MM.1S (cell line): ENCODE data around the gene BRK1.
"Not testable (repeated sequence)": the region's sequence is repeated elsewhere in the genome, so short reads cannot be mapped to it uniquely, and the experiment has no call there.

Experiments used
- DNase-seq: peaks from one replicate; pipeline ENCODE4 v3.0.0-alpha.2; 2015
- H2AFZ ChIP-seq: fragments of 300-600 bp; sonication (generic); 2 replicates; pipeline ENCODE4 v1.6.0; 2016; ENCODE audit warnings: antibody characterized with exemption, low read length
- H3F3A ChIP-seq: fragments of 300-600 bp; sonication (generic); 2 replicates; pipeline ENCODE4 v1.6.1; 2016; ENCODE audit warnings: mild to moderate bottlenecking, antibody characterized with exemption, low read length, moderate library complexity, mixed read lengths; ENCODE audit not compliant: insufficient read depth
- H3K27ac ChIP-seq: fragments of 300-600 bp; sonication (generic); 2 replicates; pipeline ENCODE4 v1.5.1; 2016; ENCODE audit warnings: mild to moderate bottlenecking, low read length
- H3K27me3 ChIP-seq: fragments of 300-600 bp; sonication (generic); replicated peaks from 2 replicates; pipeline ENCODE4 v1.6.0; 2016; ENCODE audit warnings: low read length; ENCODE audit not compliant: insufficient read depth
- H3K36me3 ChIP-seq: fragments of 300-600 bp; sonication (generic); replicated peaks from 2 replicates; pipeline ENCODE4 v1.6.1; 2016; ENCODE audit warnings: mild to moderate bottlenecking, low read length, mixed read lengths; ENCODE audit not compliant: insufficient read depth
- H3K4me1 ChIP-seq: fragments of 300-600 bp; sonication (generic); 2 replicates; pipeline ENCODE4 v1.6.1; 2016; ENCODE audit warnings: low read length, mixed read lengths
- H3K4me2 ChIP-seq: fragments of 300-600 bp; sonication (generic); 2 replicates; pipeline ENCODE4 v1.6.0; 2016; ENCODE audit warnings: low read depth, low read length
- H3K4me3 ChIP-seq: fragments of 300-600 bp; sonication (generic); 2 replicates; pipeline ENCODE4 v1.5.1; 2016; ENCODE audit warnings: low read length, mixed read lengths
- H3K79me2 ChIP-seq: fragments of 300-600 bp; sonication (generic); 2 replicates; pipeline ENCODE4 v1.6.1; 2016; ENCODE audit warnings: mixed run types, low read length, mixed read lengths
- H3K9ac ChIP-seq: fragments of 300-600 bp; sonication (generic); 2 replicates; pipeline ENCODE4 v1.6.1; 2016; ENCODE audit warnings: low read length, mixed read lengths
- H3K9me2 ChIP-seq: fragments of 300-600 bp; sonication (generic); replicated peaks from 2 replicates; pipeline ENCODE4 v1.6.1; 2016; ENCODE audit warnings: mild to moderate bottlenecking, low read length, mixed read lengths; ENCODE audit not compliant: insufficient read depth
- H3K9me3 ChIP-seq: fragments of 300-600 bp; sonication (generic); replicated peaks from 2 replicates; pipeline ENCODE4 v1.6.1; 2016; ENCODE audit warnings: mild to moderate bottlenecking, low read length, mixed read lengths; ENCODE audit not compliant: insufficient read depth
- H4K20me1 ChIP-seq: fragments of 300-600 bp; sonication (generic); 2 replicates; pipeline ENCODE4 v1.6.1; 2016; ENCODE audit warnings: mild to moderate bottlenecking, low read length, moderate library complexity, mixed read lengths; ENCODE audit not compliant: insufficient read depth
- CTCF ChIP-seq: fragments of 300-600 bp; sonication (generic); IDR thresholded peaks from 2 replicates; pipeline ENCODE4 v1.5.1; 2016; ENCODE audit warnings: antibody characterized with exemption, low read length, mixed read lengths
- EZH2 ChIP-seq: fragments of 300-600 bp; sonication (generic); optimal IDR thresholded peaks from 2 replicates; pipeline ENCODE3; 2017; ENCODE audit warnings: low read depth, mild to moderate bottlenecking, antibody characterized with exemption, low read length, mixed read lengths
- EZH2phosphoT487 ChIP-seq: fragments of 300-600 bp; sonication (generic); IDR thresholded peaks from 2 replicates; pipeline ENCODE4 v1.6.1; 2018; ENCODE audit warnings: antibody characterized with exemption, low read length

BRK1 gene

DNA sequence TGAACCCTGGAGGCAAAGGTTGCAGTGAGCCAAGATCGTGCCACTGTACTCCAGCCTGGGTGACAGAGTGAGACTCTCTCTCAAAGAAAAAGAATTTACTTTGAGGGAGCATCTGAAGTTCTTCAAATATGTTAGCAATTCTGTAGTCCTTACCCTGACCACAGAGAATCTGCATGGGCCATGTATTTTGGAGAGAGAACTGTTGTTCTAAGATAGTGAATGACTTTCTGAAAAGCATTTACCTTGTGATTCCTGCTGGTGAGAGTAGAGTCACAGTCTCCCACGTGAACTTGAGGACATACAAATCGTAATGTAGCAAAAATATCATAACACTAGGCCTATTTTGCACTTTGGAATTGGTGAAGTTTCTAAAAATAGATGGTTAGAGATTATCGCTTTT, 3.9 kb downstream of the BRK1 start:
- DNase-seq: no peak
- no peaks in the 10 kb centered on the region for H4K20me1 ChIP-seq
- H3K4me2 ChIP-seq: no peak overlapping the region

DNA sequence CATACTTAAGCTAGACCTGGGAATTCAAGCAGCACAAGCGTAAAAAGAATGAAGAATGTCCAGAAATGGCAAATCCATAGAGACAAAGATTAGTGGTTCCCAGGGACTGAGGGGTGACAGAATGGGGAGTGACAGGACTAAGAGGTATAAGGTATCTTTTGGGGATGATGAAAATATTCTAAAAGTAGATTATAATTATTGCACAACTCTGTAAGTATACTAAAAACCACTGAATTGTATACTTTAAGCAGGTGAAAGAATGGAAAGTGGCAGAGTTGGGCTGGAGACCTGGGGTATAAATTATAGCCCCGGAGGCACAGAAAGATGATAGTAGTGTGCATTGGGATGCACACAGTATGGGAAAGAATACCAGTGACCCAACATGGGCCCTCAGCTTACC, 5.6 kb downstream of the BRK1 start:
- Histone ChIP-seq H3F3A (no peaks in the 10 kb centered on the region), H3K79me2 (peaks cover 84% of the 10 kb centered on the region), H2AFZ (no peak overlapping the region), H3K9me3 (no peaks in the 10 kb centered on the region), H3K9ac (no peak overlapping the region), H3K9me2 (no peaks in the 10 kb centered on the region), H3K36me3 (peaks cover 4% of the 10 kb centered on the region; the same call in 1 of the 2 replicates), H4K20me1 (no peaks in the 10 kb centered on the region), H3K4me1 (0 out of 2 replicates have a peak, but pooled peaks cover 3% of the 10 kb centered on the region), H3K27ac (no peak overlapping the region), H3K27me3 (no peaks in the 10 kb centered on the region), H3K4me3 (no peak overlapping the region), H3K4me2 (no peak overlapping the region)
- no peak for DNase-seq
- TF ChIP-seq EZH2phosphoT487 (no peak), EZH2 (no peak), CTCF (no peak)

More for the DNA sequence above, 3.9 kb downstream of the BRK1 start:
- H3K4me3 ChIP-seq: no peak overlapping the region
- H2AFZ ChIP-seq: no peak overlapping the region
- no peaks in the 10 kb centered on the region for H3F3A ChIP-seq
- H3K36me3 ChIP-seq: no peaks in the 10 kb centered on the region
- no peak overlapping the region for H3K9ac ChIP-seq
- no peaks in the 10 kb centered on the region for H3K9me3 ChIP-seq
- no peaks in the 10 kb centered on the region for H3K27me3 ChIP-seq
- 0 out of 2 replicates have a peak, but pooled peaks cover 3% of the 10 kb centered on the region for H3K4me1 ChIP-seq
- H3K9me2 ChIP-seq: no peaks in the 10 kb centered on the region
- no peak overlapping the region for H3K27ac ChIP-seq
- TF ChIP-seq EZH2 (no peak), EZH2phosphoT487 (no peak), CTCF (no peak)
- H3K79me2 ChIP-seq: peaks cover 79% of the 10 kb centered on the region

GRCh38 chr3:10122724-10123123, 7.2 kb downstream of the BRK1 start:
- no peaks in the 10 kb centered on the region for H3K4me1 ChIP-seq
- H3K27me3 ChIP-seq: no peaks in the 10 kb centered on the region
- no peak for TF ChIP-seq EZH2phosphoT487
- no peak for TF ChIP-seq CTCF
- no peak for TF ChIP-seq EZH2
- no peak overlapping the region for H3K4me2 ChIP-seq
- H3K36me3 ChIP-seq: peaks cover 8% of the 10 kb centered on the region; the same call in 1 of the 2 replicates
- H3K27ac ChIP-seq: no peak overlapping the region
- H3F3A ChIP-seq: no peaks in the 10 kb centered on the region
- no peaks in the 10 kb centered on the region for H3K9me3 ChIP-seq
- no peak for DNase-seq
- H3K4me3 ChIP-seq: no peak overlapping the region
- H2AFZ ChIP-seq: no peak overlapping the region
- H3K9ac ChIP-seq: no peak overlapping the region
- no peaks in the 10 kb centered on the region for H4K20me1 ChIP-seq
- H3K79me2 ChIP-seq: peaks cover 68% of the 10 kb centered on the region
- no peaks in the 10 kb centered on the region for H3K9me2 ChIP-seq

- not testable (repeated sequence) for H3K4me3 ChIP-seq, H2AFZ ChIP-seq, H3K4me1 ChIP-seq, H3K9me3 ChIP-seq, H3K36me3 ChIP-seq, H3K27me3 ChIP-seq, H3F3A ChIP-seq, DNase-seq, H4K20me1 ChIP-seq, H3K4me2 ChIP-seq, H3K79me2 ChIP-seq, H3K27ac ChIP-seq, H3K9ac ChIP-seq, H3K9me2 ChIP-seq
These were observed 20.4 kb downstream of the BRK1 start for GRCh38 chr3:10135872-10136271.
